HG03139 (cell line): ENCODE results near the gene MAP7D2.

Source experiments
- ATAC-seq: cut with Tn5 transposase; IDR thresholded peaks from one replicate; pipeline ENCODE4 v1.9.1; 2021; ENCODE audit not compliant: unreplicated experiment

MAP7D2 gene

GRCh38 chrX:19981947-19982346, 134.8 kb downstream of the MAP7D2 start:
- ATAC-seq: no peak

DNA sequence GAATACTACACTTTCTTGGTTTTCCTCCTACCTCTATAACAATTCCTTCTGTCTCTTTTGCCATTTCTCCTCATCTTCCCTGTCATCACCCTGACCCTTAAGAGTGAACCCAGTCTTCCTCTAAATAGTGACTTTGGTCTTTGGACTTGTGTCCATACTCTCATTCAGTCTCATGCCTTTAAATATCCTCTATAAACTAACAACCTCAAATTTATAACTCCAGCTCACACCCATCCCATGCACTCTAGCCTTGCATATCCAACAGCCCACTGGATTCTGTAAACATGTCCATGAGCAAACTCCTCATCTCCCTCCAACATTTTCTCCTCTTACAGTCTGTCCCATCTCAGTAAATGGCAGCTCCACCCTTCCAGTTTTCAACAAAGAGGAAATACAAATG, 140.9 kb downstream of the MAP7D2 start:
- ATAC-seq: no peak

GRCh38 chrX:19972984-19973383, 143.7 kb downstream of the MAP7D2 start:
- no peak for ATAC-seq

DNA sequence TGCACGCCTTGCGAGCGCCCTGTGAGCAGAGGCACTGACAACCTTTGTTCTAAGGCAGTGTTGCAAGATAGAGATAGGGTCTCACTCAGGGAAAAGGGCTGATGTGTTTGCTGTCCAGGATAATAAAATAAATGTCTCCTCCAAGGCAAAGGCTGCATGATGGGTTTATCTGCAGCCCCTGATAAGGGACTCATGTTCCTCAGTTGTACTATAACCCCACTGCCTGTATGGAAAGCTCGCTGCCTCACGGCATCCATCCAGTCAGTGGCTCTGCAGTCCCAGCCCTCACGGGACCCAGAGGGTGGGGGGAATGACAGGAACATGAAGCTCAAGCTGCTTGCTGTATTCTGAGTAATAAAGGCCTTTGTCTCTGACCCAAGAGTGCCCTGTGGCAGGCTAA, 148.4 kb downstream of the MAP7D2 start:
- ATAC-seq: no peak

DNA sequence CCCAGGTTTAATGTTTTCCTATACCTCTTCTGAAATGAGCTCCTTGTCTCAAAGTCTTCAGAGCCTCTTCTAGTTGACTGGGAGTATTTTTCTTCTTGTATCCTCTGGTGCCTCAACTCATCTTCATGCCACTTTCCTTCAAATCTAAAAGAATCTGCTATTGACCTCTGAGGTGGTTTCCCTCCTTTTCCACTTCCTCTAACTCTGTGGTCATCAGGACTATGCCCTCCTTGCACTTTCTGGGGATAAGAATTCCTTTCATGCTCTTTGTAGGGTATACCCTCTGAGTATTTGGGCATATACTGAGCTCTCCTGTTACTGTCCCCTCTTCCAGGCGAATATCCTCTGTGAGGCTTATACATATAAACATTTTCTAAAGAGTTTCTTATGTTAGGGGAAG, 150.7 kb downstream of the MAP7D2 start:
- ATAC-seq: no peak

GRCh38 chrX:19964017-19964710, 152.5 kb downstream of the MAP7D2 start:
- ATAC-seq: peak; percentile 71

- no peak for ATAC-seq
These were observed 155.8 kb downstream of the MAP7D2 start for GRCh38 chrX:19960913-19961312.

GRCh38 chrX:19958552-19959486, 157.9 kb downstream of the MAP7D2 start:
- ATAC-seq: no peak

- ATAC-seq: no peak
These were observed 159.8 kb downstream of the MAP7D2 start for GRCh38 chrX:19956923-19957322.
